MCF 10A (cell line): ENCODE results near the gene WDR53. TPM values are rescaled to one million over a fixed set of nuclear protein-coding genes. Genes with fewer than 3 reads are reported as not detected.

ENCODE experiments used
- BruUV-seq: library from RNA; stranded (reverse); fragments of 400-500 nt; replicated peaks from 2 replicates; lab custom pipeline; 2021; lab: Mats Ljungman, UMichigan
- CTCF ChIA-PET: fragments of 300-600 bp; sonication (Branson Sonifier 250); formaldehyde crosslinking; extraction: SDS; loops from one replicate; lab custom pipeline; 2021; ENCODE audit warnings: antibody characterized with exemption, inconsistent platforms; lab: Yijun Ruan, JAX
- POLR2A ChIA-PET: fragments of 300-600, 350-650 bp; sonication (Branson Sonifier 250); formaldehyde crosslinking; extraction: SDS; loops from one replicate; lab custom pipeline; 2020; ENCODE audit warnings: antibody characterized with exemption, inconsistent platforms; lab: Yijun Ruan, JAX
- DNase-seq: peaks from one replicate; pipeline ENCODE4 v3.0.0-alpha.2; 2018; ENCODE audit not compliant: unreplicated experiment
- H3K27ac Mint-ChIP-seq: one replicate; pipeline ENCODE4 v1.8.0; 2022; ENCODE audit warnings: mild to moderate bottlenecking, low read depth, mixed read lengths; ENCODE audit not compliant: unreplicated experiment
- H3K27me3 Mint-ChIP-seq: one replicate; pipeline ENCODE4 v1.8.0; 2022; ENCODE audit warnings: mixed read lengths; ENCODE audit not compliant: insufficient read depth, unreplicated experiment
- H3K36me3 Mint-ChIP-seq: one replicate; pipeline ENCODE4 v1.8.0; 2022; ENCODE audit warnings: mild to moderate bottlenecking, moderate library complexity, mixed read lengths; ENCODE audit not compliant: insufficient read depth, unreplicated experiment
- H3K4me1 Mint-ChIP-seq: one replicate; pipeline ENCODE4 v1.8.0; 2022; ENCODE audit warnings: mixed read lengths; ENCODE audit not compliant: insufficient read depth, unreplicated experiment
- H3K4me3 Mint-ChIP-seq: one replicate; pipeline ENCODE4 v1.8.0; 2022; ENCODE audit warnings: mild to moderate bottlenecking, moderate library complexity, mixed read lengths; ENCODE audit not compliant: unreplicated experiment
- H3K9me3 Mint-ChIP-seq: one replicate; pipeline ENCODE4 v1.8.0; 2022; ENCODE audit warnings: mixed read lengths; ENCODE audit not compliant: unreplicated experiment
- intact Hi-C: fragments of 100-400 bp; cut with micrococcal nuclease; formaldehyde crosslinking; loops from 2 replicates; pipeline ENCODE4 v1.14.1; 2022
- total RNA-seq: library from RNA; stranded (reverse); gene quantifications from 2 replicates; pipeline ENCODE4 v1.2.3, GENCODE V29; 2022
- TF ChIP-seq, protein P1 (sequence below): fragments of 200-600 bp; IDR thresholded peaks from one replicate; pipeline ENCODE4 v1.8.0; 2022; ENCODE audit warnings: antibody characterized with exemption, mild to moderate bottlenecking; ENCODE audit not compliant: unreplicated experiment

Gene WDR53
- total RNA-seq, 1 experiment from 2014 or later = 14.4 TPM

DNA sequence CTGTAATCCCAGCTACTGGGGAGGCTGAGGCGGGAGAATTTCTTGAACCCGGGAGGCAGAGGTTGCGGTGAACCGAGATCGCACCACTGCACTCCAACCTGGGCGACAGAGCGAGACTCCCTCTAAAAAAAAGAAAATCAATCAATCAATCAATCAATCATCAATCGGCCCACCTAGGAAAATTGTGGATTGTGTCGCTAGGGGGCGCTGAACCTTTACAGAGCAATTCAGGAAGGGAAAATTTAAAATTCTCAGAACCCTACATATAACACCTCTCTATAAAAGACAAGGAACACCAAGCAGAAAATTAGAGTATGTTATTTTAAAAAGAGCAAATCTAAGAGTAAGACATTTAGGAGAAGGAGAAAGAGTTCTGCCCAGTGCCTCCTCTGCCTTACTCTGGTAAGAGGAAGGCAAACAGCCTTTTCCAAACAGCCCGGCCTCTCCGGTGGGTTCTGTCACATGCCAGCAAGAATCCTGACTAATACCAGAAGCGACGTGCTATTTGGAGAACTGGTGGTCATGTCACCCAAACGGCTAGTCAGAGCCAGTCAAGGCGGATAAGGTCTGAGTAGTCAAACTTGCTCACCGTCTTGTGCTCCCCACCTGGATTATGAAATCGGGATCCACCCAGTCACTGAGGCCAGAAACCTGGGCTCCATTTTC is 30.9 kb downstream of the WDR53 start:
- ChIA-PET POLR2A (interaction anchor here (0.6 to 3.1 kb wide), 2 partner anchors 31 to 105 kb away, joined by 3 to 15 read pairs; partner anchors contain the start of genes FBXO45, UBXN7 and WDR53), CTCF (interaction anchor here (0.6 to 3.1 kb wide), 10 partner anchors 12 to 1208 kb away, joined by 3 to 8 read pairs (median 4); no protein-coding TSS in a partner anchor)
- Mint-ChIP-seq H3K36me3 (no peaks in the 10 kb centered on the region), H3K27ac (peak overlapping the region; percentile 14), H3K4me3 (no peak overlapping the region), H3K27me3 (no peaks in the 10 kb centered on the region), H3K9me3 (no peaks in the 10 kb centered on the region), H3K4me1 (peaks cover 13% of the 10 kb centered on the region)
- intact Hi-C loops = loop anchor here (10.0 kb wide), 1 partner anchor 147 kb away; no protein-coding TSS in a partner anchor
- TF ChIP-seq, protein P1, sequence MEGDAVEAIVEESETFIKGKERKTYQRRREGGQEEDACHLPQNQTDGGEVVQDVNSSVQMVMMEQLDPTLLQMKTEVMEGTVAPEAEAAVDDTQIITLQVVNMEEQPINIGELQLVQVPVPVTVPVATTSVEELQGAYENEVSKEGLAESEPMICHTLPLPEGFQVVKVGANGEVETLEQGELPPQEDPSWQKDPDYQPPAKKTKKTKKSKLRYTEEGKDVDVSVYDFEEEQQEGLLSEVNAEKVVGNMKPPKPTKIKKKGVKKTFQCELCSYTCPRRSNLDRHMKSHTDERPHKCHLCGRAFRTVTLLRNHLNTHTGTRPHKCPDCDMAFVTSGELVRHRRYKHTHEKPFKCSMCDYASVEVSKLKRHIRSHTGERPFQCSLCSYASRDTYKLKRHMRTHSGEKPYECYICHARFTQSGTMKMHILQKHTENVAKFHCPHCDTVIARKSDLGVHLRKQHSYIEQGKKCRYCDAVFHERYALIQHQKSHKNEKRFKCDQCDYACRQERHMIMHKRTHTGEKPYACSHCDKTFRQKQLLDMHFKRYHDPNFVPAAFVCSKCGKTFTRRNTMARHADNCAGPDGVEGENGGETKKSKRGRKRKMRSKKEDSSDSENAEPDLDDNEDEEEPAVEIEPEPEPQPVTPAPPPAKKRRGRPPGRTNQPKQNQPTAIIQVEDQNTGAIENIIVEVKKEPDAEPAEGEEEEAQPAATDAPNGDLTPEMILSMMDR = peak; percentile 73
- DNase-seq = peak; percentile 45
- BruUV-seq = no TSS peak

DNA sequence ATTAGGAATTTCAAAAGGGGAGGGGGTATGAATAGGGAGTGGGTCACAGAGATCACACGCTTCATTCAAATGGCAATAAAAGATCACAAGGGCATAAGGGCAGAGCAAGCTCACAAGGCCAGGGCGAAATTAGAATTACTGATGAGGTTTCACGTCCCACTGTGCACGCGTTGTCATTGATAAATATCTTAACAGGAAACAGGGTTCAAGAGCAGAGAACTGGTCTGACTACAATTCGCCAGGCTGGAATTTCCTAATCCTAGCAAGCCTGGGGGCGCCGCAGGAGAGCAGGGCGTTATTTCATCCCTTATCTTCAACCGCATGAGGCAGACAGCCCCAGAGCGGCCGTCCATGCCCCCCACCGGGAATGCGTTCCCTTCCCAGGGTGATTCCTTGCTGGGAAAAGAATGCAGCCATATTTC is 35.1 kb downstream of the WDR53 start:
- intact Hi-C loops = loop anchor here (10.0 kb wide), 1 partner anchor 152 kb away; no protein-coding TSS in a partner anchor
- ChIA-PET POLR2A (no interaction called here), CTCF (no interaction called here)
- TF ChIP-seq, protein P1 = no peak
- peaks cover 8% of the 10 kb centered on the region for H3K9me3 Mint-ChIP-seq
- no peak overlapping the region for H3K27ac Mint-ChIP-seq
- H3K36me3 Mint-ChIP-seq = no peaks in the 10 kb centered on the region
- no TSS peak for BruUV-seq
- H3K4me1 Mint-ChIP-seq = peaks cover 12% of the 10 kb centered on the region
- no peak for DNase-seq
- H3K4me3 Mint-ChIP-seq = no peak overlapping the region
- no peaks in the 10 kb centered on the region for H3K27me3 Mint-ChIP-seq

DNA sequence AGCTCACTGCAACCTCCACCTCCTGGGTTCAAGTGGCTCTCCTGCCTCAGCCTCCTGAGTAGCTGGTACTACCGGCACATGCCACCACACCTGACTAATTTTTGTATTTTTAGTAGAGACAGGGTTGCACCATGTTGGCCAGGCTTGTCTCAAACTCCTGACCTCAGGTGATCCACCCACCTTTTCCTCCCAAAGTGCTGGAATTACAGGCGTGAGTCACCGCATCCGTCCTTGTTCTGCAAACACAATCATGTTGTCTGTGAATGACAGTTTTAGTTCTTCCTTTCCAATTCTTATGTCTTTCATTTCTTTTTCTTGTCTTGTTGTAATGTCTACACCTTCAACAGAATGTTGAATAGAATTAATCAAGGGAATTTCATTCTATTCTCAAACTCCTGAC is 36.9 kb downstream of the WDR53 start:
- H3K9me3 Mint-ChIP-seq = peaks cover 8% of the 10 kb centered on the region
- H3K4me1 Mint-ChIP-seq = peaks cover 7% of the 10 kb centered on the region
- no peaks in the 10 kb centered on the region for H3K36me3 Mint-ChIP-seq
- ChIA-PET CTCF (interaction anchor here (0.5 to 1.1 kb wide), 3 partner anchors 9 to 78 kb away, joined by 3 read pairs; no protein-coding TSS in a partner anchor), POLR2A (interaction anchor here (0.6 to 1.0 kb wide), 2 partner anchors 38 to 193 kb away, joined by 3 to 4 read pairs; no protein-coding TSS in a partner anchor)
- intact Hi-C loops = loop anchor here (10.0 kb wide), 1 partner anchor 153 kb away; no protein-coding TSS in a partner anchor
- DNase-seq = peak; percentile 30
- H3K27me3 Mint-ChIP-seq = no peaks in the 10 kb centered on the region
- no peak overlapping the region for H3K27ac Mint-ChIP-seq
- TF ChIP-seq, protein P1 = no peak
- H3K4me3 Mint-ChIP-seq = no peak overlapping the region
- no TSS peak for BruUV-seq

DNA sequence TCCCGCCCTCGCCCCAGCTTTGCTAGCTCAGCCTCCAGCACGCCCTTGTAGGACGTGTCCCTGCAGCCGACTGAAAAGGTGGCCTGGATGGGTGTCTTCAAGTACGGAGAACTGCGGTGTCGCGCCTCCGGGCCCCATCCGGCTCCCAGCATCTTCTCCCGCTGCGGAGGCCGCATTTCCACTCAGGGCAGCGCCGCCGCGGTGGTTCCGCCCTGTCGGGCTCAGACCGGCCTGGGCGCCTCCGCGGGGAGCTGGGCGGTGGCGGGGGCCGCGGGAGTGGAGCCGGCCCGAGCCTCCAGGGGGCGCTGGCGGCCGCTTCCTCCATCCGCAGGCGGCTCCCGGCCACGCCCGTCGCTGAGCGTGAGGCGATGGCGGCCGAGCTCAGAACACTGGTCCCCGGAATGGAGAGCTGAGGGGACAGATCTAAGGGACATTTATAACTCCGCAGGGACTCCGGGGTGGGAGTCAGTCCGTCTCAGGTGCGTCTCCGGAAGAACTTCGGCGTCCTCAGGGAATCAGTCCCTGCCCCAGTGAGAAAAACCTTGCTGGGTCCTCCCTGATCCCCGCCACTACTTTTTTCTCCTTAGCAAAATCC is 39.6 kb downstream of the WDR53 start:
- intact Hi-C loops = no loop called here
- Mint-ChIP-seq H3K4me3 (peak overlapping the region; percentile 52), H3K9me3 (peaks cover 8% of the 10 kb centered on the region), H3K27me3 (no peaks in the 10 kb centered on the region), H3K27ac (no peak overlapping the region), H3K4me1 (peaks cover 12% of the 10 kb centered on the region), H3K36me3 (no peaks in the 10 kb centered on the region)
- ChIA-PET POLR2A (interaction anchor here (0.6 to 1.5 kb wide), 6 partner anchors 26 to 239 kb away, joined by 3 to 12 read pairs (median 3); partner anchors contain the start of genes FBXO45, RNF168 and WDR53), CTCF (interaction anchor here (0.5 to 1.5 kb wide), 16 partner anchors 10 to 543 kb away, joined by 3 to 7 read pairs (median 3); partner anchors contain the start of genes FBXO45 and WDR53)
- DNase-seq = peak; percentile 56
- no TSS peak for BruUV-seq
- TF ChIP-seq, protein P1 = peak; percentile 44
